ENCODE data around the gene ARMC2. TPM values are rescaled to one million over a fixed set of nuclear protein-coding genes. Genes with fewer than 3 reads are reported as not detected.
"Not testable (repeated sequence)": the region's sequence is repeated elsewhere in the genome, so short reads cannot be mapped to it uniquely, and the experiment has no call there.

The ARMC2 gene
- total and polyA plus RNA-seq, 5 donors from 2014 or later = 3.5 to 12.5 (median 7.3) TPM

DNA sequence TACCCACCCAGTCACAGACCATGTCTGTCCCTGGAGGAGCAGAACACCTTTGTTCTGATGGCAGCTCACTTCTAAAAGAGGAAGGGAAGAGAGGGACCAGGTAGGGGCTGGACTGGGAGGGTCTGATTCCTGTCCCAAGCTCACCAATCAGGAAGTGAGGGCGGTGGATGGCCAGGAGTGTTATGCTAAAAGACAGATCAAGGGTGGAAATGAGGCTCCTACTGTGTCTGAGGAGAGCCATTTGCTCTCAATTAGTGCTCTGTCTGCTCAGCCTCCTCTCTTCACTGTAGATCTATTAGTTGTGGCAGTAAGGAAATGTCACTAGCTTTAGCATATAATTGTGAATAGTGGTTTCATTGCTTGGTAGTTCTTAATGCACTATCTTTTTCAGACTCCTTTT, 72.5 kb downstream of the ARMC2 start:
- Histone ChIP-seq H3K27me3 (ENCODE audit: control insufficient read depth, insufficient read depth, low read length) (no peaks in the 10 kb centered on the region), H3K4me3 (ENCODE audit: low read depth, low read length) (no peak overlapping the region), H3K27ac (ENCODE audit: insufficient read depth, low read length, poor library complexity, severe bottlenecking) (no peak overlapping the region), H3K9me3 (ENCODE audit: control insufficient read depth in 2 of 2, low read length in 2 of 2) (no peaks in the 10 kb centered on the region), H3K36me3 (ENCODE audit: control insufficient read depth, insufficient read depth, low read length) (no peaks in the 10 kb centered on the region), H3K4me1 (ENCODE audit: control insufficient read depth, insufficient read depth, low read length, poor library complexity, severe bottlenecking) (peaks cover 33% of the 10 kb centered on the region)
- Mint-ChIP-seq H3K9me3 (peaks cover 0 to 5% (median 0%) of the 10 kb centered on the region in 7 donors), H3K36me3 (peaks cover 13% of the 10 kb centered on the region), H3K27ac (peak overlapping the region; percentile 26 to 83 (median 76)), H3K4me3 (peak overlapping the region in 1 of 4 donors; percentile 17), H3K4me1 (peaks cover 29 to 55% (median 42%) of the 10 kb centered on the region in 4 donors), H3K27me3 (peaks cover 10% of the 10 kb centered on the region)
- DNase-seq (no peak), ATAC-seq (ENCODE audit: low read depth in 2 of 2) (no peak)

DNA sequence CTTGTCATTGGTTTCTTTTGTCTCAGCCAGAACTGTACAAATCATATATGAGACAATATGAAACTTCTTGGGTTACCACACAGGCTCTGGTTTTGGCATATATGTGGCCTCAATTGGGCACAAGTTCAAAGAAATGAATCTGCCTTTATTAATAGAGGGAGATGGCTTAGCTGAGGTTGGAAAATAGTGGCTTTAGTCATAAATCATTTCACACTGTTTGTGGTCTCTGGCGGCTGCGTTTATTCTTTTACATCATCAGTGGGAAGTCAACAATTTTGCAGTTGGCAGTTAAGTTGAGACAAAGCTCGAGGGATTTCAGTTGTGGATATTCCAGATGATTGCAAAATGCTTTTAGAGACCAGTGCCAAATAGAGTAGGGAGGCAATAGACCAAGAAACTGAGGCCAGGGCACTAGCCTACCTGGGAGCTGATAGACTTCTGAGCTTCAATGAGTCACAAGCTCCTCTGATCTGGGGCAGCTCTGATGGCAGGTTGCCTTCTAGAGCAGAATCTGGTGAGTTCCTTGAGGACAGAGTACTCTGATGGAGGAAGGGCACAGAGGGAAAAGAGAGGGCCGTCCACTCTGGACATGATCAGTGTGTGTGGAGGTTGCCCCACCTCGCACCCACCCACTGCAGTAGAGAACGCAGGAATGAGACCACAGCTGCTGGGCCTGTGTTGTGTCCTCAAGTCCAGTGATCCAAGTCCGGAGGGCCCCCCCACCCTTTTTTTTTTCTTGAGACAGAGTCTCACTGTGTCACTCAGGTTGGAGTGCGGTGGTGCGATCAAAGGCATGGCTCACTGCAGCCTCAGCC, 73.5 kb downstream of the ARMC2 start:
- Mint-ChIP-seq H3K36me3 (peaks cover 13% of the 10 kb centered on the region), H3K4me3 (peak overlapping the region in 1 of 4 donors; percentile 17)
- peak in 1 of 3 donors; percentile 43 for DNase-seq

DNA sequence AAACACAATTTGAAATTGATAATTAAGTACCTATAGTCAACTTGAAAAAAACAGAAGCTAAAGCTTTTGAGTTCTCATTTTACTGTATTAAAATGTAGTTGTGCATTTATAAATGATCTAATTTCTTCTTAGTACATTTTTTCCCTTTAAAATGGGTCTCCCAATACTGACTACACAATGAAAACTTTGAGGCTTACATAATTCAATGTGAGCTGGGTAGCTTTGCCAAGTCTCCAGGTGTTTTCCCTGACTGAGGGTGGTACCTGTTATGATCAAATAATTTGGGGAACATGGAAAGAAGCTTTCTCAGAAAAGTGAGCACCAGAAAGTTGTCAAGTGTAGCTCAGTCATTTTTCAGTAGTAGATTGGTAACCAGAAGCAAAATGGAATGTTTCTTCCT, 74.3 kb downstream of the ARMC2 start:
- DNase-seq (no peak), ATAC-seq (ENCODE audit: low read depth in 2 of 2) (no peak)
- H3K27me3 Mint-ChIP-seq = peaks cover 13% of the 10 kb centered on the region
- no peak overlapping the region for H3K4me3 Mint-ChIP-seq
- Histone ChIP-seq H3K27ac (ENCODE audit: insufficient read depth, low read length, poor library complexity, severe bottlenecking) (no peak overlapping the region), H3K27me3 (ENCODE audit: control insufficient read depth, insufficient read depth, low read length) (no peaks in the 10 kb centered on the region), H3K9me3 (ENCODE audit: control insufficient read depth in 2 of 2, low read length in 2 of 2) (no peaks in the 10 kb centered on the region), H3K4me3 (ENCODE audit: low read depth, low read length) (no peak overlapping the region), H3K36me3 (ENCODE audit: control insufficient read depth, insufficient read depth, low read length) (no peaks in the 10 kb centered on the region), H3K4me1 (ENCODE audit: control insufficient read depth, insufficient read depth, low read length, poor library complexity, severe bottlenecking) (peaks cover 33% of the 10 kb centered on the region)
- peak overlapping the region in 1 of 3 donors; percentile 43 for H3K27ac Mint-ChIP-seq
- peaks cover 0 to 5% (median 0%) of the 10 kb centered on the region in 7 donors for H3K9me3 Mint-ChIP-seq
- H3K4me1 Mint-ChIP-seq = peaks cover 29 to 57% (median 43%) of the 10 kb centered on the region in 4 donors
- peaks cover 13% of the 10 kb centered on the region for H3K36me3 Mint-ChIP-seq

More for the DNA sequence above, 73.5 kb downstream of the ARMC2 start:
- no peaks in the 10 kb centered on the region for H3K9me3 ChIP-seq (ENCODE audit: control insufficient read depth in 2 of 2, low read length in 2 of 2)
- no peak overlapping the region for H3K27ac ChIP-seq (ENCODE audit: insufficient read depth, low read length, poor library complexity, severe bottlenecking)
- peaks cover 13% of the 10 kb centered on the region for H3K27me3 Mint-ChIP-seq
- H3K4me1 ChIP-seq (ENCODE audit: control insufficient read depth, insufficient read depth, low read length, poor library complexity, severe bottlenecking) = peaks cover 33% of the 10 kb centered on the region
- no peaks in the 10 kb centered on the region for H3K27me3 ChIP-seq (ENCODE audit: control insufficient read depth, insufficient read depth, low read length)
- H3K4me1 Mint-ChIP-seq = peaks cover 29 to 57% (median 43%) of the 10 kb centered on the region in 4 donors
- no peaks in the 10 kb centered on the region for H3K36me3 ChIP-seq (ENCODE audit: control insufficient read depth, insufficient read depth, low read length)
- H3K4me3 ChIP-seq (ENCODE audit: low read depth, low read length) = no peak overlapping the region
- peak overlapping the region in 2 of 3 donors; percentile 1 to 18 for H3K27ac Mint-ChIP-seq
- peak in 1 of 2 donors; percentile 38 for ATAC-seq (ENCODE audit: low read depth in 2 of 2)
- peaks cover 0 to 5% (median 0%) of the 10 kb centered on the region in 7 donors for H3K9me3 Mint-ChIP-seq

DNA sequence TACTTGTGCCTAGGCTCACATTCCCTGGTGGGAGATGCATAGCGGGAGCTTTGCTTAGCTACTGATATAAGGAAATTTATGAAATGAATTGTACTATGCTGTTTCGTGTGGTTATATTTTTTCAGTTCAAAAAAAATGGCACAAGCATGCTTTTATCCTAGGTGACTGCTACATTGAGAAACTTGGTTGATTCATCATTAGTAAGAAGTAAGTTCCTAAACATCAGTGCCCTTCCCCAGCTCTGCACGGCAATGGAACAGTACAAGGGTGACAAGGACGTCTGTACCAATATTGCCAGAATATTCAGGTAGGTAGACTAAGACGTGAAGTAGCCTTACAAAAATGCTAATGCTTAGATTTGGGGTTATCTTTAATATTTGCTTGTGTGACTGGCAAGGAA, 79.7 kb downstream of the ARMC2 start:
- ATAC-seq (ENCODE audit: low read depth in 2 of 2) = no peak
- peaks cover 23% of the 10 kb centered on the region for H3K36me3 Mint-ChIP-seq
- Histone ChIP-seq H3K27me3 (ENCODE audit: control insufficient read depth, insufficient read depth, low read length) (no peaks in the 10 kb centered on the region), H3K4me1 (ENCODE audit: control insufficient read depth, insufficient read depth, low read length, poor library complexity, severe bottlenecking) (peaks cover 13% of the 10 kb centered on the region), H3K4me3 (ENCODE audit: low read depth, low read length) (no peak overlapping the region), H3K9me3 (ENCODE audit: control insufficient read depth in 2 of 2, low read length in 2 of 2) (no peaks in the 10 kb centered on the region), H3K36me3 (ENCODE audit: control insufficient read depth, insufficient read depth, low read length) (no peaks in the 10 kb centered on the region), H3K27ac (ENCODE audit: insufficient read depth, low read length, poor library complexity, severe bottlenecking) (no peak overlapping the region)
- peaks cover 0 to 10% (median 4%) of the 10 kb centered on the region in 7 donors for H3K9me3 Mint-ChIP-seq
- no peak for DNase-seq
- peaks cover 6 to 36% (median 22%) of the 10 kb centered on the region in 4 donors for H3K4me1 Mint-ChIP-seq
- H3K27ac Mint-ChIP-seq = no peak overlapping the region
- H3K27me3 Mint-ChIP-seq = peaks cover 20% of the 10 kb centered on the region
- H3K4me3 Mint-ChIP-seq = no peak overlapping the region

DNA sequence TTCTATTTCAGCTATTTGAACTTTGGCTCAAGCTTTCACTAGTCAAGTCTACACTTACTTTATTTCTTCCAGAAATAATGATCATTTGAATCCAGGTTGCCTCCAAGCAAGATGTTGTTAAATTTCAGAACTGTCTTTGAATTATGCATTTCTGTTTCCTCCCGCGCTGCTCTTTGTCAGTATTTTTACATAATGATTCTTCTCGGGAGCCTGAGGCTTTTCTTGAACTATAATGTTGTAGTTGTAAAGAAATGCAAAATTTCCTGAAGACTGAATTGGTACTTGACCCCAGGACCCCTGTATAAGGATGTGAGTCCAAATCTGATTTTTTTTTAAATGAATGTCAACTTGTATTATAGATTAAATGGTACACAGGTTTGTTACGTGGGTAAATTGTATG, 80.4 kb downstream of the ARMC2 start:
- H3K27me3 ChIP-seq (ENCODE audit: control insufficient read depth, insufficient read depth, low read length) = no peaks in the 10 kb centered on the region
- H3K9me3 ChIP-seq (ENCODE audit: control insufficient read depth in 2 of 2, low read length in 2 of 2) = no peaks in the 10 kb centered on the region
- peaks cover 30% of the 10 kb centered on the region for H3K36me3 Mint-ChIP-seq
- no peak overlapping the region for H3K27ac ChIP-seq (ENCODE audit: insufficient read depth, low read length, poor library complexity, severe bottlenecking)
- DNase-seq (no peak), ATAC-seq (ENCODE audit: low read depth in 2 of 2) (no peak)
- peaks cover 5 to 34% (median 22%) of the 10 kb centered on the region in 4 donors for H3K4me1 Mint-ChIP-seq
- H3K36me3 ChIP-seq (ENCODE audit: control insufficient read depth, insufficient read depth, low read length) = no peaks in the 10 kb centered on the region
- peak overlapping the region in 1 of 3 donors; percentile 33 for H3K27ac Mint-ChIP-seq
- H3K9me3 Mint-ChIP-seq = peaks cover 0 to 10% (median 4%) of the 10 kb centered on the region in 7 donors
- no peak overlapping the region for H3K4me3 ChIP-seq (ENCODE audit: low read depth, low read length)
- H3K4me1 ChIP-seq (ENCODE audit: control insufficient read depth, insufficient read depth, low read length, poor library complexity, severe bottlenecking) = peaks cover 10% of the 10 kb centered on the region
- H3K4me3 Mint-ChIP-seq = no peak overlapping the region
- H3K27me3 Mint-ChIP-seq = peaks cover 20% of the 10 kb centered on the region

DNA sequence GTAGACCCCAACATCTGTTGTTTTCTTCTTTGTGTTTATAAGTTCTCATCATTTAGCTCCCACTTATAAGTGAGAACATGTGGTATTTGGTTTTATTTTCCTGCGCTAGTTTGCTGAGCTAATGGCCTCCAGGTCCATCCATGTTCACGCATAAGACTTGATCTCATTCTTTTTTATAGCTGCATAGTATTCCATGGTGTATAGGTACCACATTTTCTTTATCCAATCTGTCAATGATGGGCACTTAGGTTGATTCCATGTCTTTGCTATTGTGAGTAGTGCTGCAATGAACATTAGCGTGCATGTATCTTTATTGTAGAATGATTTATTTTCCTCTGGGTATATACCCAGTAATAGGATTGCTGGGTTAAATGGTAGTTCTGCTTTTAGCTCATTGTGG, 82.9 kb downstream of the ARMC2 start:
- not testable (repeated sequence) for H3K4me1 ChIP-seq (ENCODE audit: control insufficient read depth, insufficient read depth, low read length, poor library complexity, severe bottlenecking); H3K4me3 Mint-ChIP-seq; ATAC-seq (ENCODE audit: low read depth in 2 of 2); H3K9me3 ChIP-seq (ENCODE audit: control insufficient read depth in 2 of 2, low read length in 2 of 2); H3K4me3 ChIP-seq (ENCODE audit: low read depth, low read length); H3K9me3 Mint-ChIP-seq; H3K27me3 ChIP-seq (ENCODE audit: control insufficient read depth, insufficient read depth, low read length); H3K27ac Mint-ChIP-seq; H3K36me3 ChIP-seq (ENCODE audit: control insufficient read depth, insufficient read depth, low read length); H3K27me3 Mint-ChIP-seq; H3K27ac ChIP-seq (ENCODE audit: insufficient read depth, low read length, poor library complexity, severe bottlenecking); DNase-seq
- Mint-ChIP-seq H3K4me1 (peaks cover 0 to 11% (median 5%) of the 10 kb centered on the region in 4 donors), H3K36me3 (peaks cover 20% of the 10 kb centered on the region)

DNA sequence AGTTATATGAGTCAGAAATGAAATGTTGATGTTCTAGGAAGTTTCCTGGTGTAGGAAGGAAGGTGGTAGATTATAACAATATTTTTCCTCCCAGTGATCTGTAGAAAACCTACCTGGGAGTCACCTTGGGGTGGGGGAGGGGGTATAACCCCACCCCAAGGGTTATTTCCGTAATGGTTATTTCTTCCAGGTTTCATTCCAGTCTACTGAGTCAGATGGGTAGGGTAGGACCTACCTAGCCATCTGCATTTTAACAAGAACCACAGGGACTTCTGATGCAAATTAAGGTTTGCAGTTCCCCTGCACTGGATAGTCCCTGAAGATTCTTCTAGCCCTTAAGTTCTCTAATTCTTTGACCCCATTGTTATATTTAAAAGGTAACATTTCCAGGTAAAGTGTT, 88.9 kb downstream of the ARMC2 start:
- H3K4me1 Mint-ChIP-seq = peaks cover 3 to 33% (median 10%) of the 10 kb centered on the region in 4 donors
- Histone ChIP-seq H3K9me3 (ENCODE audit: control insufficient read depth in 2 of 2, low read length in 2 of 2) (no peaks in the 10 kb centered on the region), H3K4me1 (ENCODE audit: control insufficient read depth, insufficient read depth, low read length, poor library complexity, severe bottlenecking) (peaks cover 11% of the 10 kb centered on the region), H3K27ac (ENCODE audit: insufficient read depth, low read length, poor library complexity, severe bottlenecking) (no peak overlapping the region), H3K4me3 (ENCODE audit: low read depth, low read length) (no peak overlapping the region), H3K27me3 (ENCODE audit: control insufficient read depth, insufficient read depth, low read length) (no peaks in the 10 kb centered on the region), H3K36me3 (ENCODE audit: control insufficient read depth, insufficient read depth, low read length) (no peaks in the 10 kb centered on the region)
- no peak overlapping the region for H3K4me3 Mint-ChIP-seq
- H3K36me3 Mint-ChIP-seq = peaks cover 17% of the 10 kb centered on the region
- peaks cover 0 to under 1% (median 0%) of the 10 kb centered on the region in 7 donors for H3K9me3 Mint-ChIP-seq
- no peaks in the 10 kb centered on the region for H3K27me3 Mint-ChIP-seq
- H3K27ac Mint-ChIP-seq = peak overlapping the region in 1 of 3 donors; percentile 64
- ATAC-seq (ENCODE audit: low read depth in 2 of 2) (no peak), DNase-seq (no peak)
